GM19099 (cell line): Measurements from ENCODE around the gene FMN1.

Source experiments
- POLR2A ChIP-seq: IDR thresholded peaks from 3 replicates; pipeline ENCODE4 v1.6.1; 2011; ENCODE audit warnings: low read depth; ENCODE audit not compliant: insufficient read length; ENCODE audit errors: extremely low read depth

FMN1 gene

DNA sequence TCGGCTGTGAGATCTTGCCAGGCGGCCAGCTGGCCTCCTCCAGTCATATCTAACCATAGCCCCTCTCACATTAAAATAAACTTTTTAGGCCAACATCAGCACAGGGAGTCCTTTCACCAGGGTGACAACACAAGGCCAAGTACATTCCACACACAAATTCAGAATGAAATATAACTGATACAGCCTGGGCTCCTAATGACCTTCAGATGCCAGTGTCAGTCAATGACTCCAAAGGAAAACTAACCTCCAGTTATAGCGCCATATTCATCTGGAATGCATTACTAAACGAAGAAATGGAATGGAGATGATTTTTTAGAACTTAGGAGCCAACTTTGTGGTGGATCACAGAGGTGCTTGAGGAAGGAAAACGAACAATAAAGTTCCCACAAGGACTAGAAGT lies 271.3 kb downstream of the FMN1 start:
- TF ChIP-seq POLR2A = no peak

DNA sequence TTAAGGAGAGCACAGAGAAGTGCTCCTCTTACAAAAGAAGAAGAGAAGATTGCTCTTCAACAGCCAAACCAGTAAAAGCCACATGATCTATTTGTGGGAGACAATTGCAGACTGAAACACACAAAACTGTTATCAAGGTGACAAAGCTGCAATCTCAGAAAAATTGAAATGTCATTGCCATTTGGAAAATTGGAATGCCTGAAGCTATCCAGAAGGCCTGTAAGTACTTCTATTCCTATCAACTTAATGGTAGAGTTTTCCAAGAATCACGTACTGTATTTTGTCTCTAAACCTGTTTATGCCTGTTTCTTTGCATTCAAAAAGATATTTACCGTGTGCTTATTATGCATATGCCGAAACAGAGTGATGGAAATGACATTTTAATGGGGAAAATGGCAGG lies 272.0 kb downstream of the FMN1 start:
- TF ChIP-seq POLR2A = no peak

DNA sequence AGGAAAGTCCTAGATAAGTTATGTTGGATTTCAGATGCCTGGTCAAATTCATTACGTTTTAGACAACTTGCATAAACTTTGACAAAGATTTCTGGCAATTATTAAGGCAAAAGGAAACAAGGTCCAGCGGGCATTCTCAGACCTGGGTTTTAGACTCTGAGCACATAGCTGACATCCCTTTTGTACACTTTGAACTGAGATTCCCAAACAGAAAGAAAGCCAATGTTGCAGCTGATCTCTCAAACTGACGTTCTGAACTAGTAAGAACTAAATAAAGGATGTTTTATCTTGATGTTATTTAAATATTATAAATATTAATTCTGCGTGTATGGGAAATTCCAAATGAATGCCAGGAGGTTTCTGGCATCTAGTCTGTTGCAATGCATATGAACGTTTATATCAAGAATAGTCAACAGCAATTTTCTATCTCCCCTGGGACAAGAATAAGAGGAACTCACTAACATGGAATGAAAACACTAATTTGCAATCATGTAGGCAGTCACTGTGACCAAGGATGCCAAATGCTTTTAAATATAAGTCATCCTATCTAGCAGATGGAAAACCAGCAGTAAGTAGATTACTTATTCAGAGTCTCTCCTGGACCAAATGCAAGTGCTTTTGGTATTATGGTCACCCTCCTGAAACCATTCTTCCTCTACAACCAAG lies 274.6 kb downstream of the FMN1 start:
- TF ChIP-seq POLR2A = no peak

DNA sequence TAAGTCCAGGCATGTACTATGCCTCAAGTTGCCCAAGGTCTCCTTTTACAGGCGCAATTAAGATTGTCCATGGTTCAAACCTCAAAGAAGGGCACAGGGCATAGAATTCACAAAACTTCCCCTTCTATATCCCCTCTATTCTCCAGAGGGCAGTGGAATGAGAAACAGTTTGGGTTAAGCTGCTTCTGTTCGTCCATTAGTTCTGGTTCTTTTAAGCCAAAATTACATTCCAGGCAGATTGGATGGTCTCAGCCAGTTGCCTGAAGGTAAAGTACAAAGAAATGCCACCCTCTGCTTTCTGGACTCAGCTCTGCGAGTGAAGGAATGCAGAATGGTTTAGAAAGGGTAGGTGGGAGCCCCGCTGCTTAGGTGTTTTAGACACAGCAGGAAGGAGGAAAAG lies 276.0 kb downstream of the FMN1 start:
- TF ChIP-seq POLR2A = no peak

DNA sequence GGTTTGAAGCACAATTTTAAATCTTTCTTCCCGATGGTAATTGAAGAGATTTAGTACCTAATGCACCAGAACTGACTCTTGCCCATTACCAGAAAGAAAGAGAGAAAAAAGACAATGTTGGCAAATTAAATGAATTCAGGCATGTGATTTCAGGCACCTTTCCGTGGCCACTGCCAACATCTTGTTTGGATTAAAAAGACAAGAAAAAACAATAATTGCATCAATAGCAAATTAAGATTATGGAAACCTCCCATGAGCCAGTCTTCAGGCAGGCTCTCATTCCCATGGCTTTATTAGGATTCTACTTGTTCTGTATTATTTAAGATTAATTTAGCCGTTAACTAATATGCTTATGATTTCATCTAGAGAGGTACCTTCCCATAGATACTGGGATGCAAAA lies 283.7 kb downstream of the FMN1 start:
- no peak for TF ChIP-seq POLR2A

DNA sequence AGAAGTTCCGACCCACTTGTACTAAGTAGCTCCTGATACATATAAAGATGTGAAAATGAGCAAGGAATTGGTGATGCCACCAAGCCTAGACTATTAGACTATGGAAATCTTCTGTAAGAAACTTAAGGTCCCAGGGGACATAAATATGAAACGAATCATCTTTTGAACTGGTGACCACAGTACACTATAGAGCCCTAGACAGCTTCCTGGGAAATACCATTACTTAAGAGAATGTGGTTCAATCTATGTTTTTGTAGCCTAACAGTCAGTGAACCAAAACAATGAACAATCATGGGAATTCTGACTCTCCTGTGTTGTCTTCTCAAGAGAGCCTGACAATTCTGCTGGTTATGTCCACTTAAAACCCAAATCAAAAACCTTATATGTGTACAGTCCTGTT lies 285.1 kb downstream of the FMN1 start:
- TF ChIP-seq POLR2A = no peak

DNA sequence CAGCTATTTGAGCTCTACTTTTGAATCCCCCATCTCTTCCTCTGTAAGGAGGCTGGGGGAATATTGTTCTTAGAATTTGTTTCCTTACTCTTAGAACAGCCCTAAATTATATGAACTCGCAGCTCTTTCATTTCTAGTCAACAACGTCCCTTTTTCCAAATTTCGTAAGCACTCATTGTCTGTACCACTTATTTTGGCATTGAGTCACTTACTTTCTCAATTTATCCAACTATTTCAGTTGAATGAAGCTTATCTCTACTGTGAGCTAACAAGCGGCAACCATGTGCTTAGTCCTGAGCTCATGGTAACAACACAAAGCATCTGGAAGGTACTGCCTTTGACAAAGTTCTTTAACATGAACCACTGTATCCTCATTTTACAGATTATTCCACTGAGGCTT lies 285.6 kb downstream of the FMN1 start:
- TF ChIP-seq POLR2A = no peak

DNA sequence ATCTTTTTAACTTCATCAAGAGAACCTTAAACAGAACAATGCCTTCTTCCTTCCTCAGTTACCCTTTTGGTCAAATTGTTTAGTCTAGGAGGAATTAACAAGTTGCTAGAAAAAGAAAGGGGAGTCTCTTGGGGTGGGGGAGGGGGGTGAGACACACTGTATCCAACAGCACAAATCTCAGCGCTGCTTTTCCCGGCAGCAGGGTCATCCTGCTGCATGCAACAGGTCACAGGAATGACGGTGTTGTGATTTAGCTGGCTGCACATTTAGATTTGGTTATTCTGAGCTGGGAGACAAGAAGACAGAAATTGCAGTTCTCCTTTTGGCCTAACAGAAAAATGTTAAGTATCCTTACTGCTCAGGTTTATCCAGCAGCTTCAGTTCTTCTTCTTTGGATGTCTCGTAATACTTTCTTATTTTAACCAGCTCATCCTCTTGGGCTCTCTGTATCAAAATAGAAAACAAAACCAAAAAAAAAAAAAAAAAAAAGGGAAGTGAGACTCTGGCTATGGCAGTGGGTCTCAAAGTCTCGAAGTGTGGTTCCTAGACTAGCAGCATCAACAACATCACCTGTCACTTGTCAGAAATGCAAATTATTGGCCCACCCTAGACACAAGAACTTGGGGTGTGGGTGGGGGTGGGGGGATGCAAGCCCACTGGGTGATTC lies 286.2 kb downstream of the FMN1 start:
- TF ChIP-seq POLR2A = no peak

DNA sequence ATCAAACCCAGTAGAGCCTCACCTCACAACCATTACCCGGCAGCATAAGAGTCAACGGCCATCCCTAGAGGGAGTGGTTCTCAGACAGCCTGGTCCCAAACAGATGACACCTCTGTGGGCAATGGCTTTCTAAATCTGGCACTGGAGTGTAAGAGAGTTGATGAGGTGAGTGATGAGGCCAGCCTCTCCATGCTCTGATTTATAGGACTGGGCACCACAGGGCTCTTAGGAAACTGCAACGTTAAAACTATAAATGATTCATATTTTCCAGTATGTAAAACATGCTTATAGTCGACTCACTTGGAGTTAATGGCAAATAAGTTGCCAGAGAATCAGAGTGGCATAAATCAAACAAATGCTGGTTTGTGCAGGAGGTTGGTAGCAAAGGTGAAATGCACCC lies 289.0 kb downstream of the FMN1 start:
- no peak for TF ChIP-seq POLR2A

DNA sequence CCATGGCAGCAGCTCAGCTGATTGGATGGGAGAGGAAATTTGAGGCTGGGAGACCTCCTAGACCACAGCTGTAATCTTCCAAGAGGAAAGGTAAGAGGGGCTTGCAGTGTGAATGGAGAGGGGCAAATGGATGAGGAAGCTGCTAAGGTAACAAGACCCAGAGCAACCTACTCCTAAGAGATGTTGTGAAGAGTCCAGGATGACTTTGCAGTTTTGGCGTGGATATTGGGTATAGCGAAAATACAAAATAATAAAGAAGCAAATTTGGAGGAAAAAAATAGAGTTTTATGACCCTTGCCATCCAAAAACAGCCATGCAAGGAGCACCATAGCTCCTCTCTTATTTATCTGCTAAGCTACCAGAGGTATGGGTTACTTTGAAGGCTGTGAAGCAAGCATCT lies 290.1 kb downstream of the FMN1 start:
- no peak for TF ChIP-seq POLR2A

DNA sequence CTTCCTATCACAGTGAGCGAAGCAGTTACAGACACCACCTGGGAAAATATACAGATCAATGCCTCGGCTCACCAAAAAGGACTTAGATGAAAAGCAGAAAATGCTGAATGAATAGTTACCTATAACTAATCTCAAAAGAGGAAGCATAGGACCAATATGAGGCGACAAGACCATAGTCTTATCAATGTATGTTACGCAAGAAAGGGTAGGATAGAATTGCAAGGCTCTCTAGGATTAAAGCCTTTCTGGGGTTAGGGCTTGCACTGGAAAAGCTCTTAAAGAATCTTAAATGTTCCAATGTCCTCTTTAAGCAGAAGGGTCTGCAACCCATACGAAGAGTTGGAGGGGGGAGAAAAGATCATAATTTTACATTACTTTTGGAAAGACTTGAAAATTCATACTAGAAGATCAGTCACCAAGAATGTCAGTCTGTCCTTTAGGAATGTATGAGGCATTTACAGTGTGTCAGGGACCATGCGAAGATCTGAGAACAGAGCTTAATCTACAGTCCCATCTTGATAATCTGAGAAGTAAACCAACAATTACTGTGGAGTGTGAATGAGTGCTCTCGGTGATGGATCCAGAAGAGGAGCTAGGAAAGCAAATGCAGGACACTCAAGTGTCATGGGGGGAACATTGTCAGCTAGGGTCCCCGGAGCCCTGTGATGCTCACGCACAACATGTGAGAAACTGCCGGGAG lies 290.8 kb downstream of the FMN1 start:
- TF ChIP-seq POLR2A = no peak

DNA sequence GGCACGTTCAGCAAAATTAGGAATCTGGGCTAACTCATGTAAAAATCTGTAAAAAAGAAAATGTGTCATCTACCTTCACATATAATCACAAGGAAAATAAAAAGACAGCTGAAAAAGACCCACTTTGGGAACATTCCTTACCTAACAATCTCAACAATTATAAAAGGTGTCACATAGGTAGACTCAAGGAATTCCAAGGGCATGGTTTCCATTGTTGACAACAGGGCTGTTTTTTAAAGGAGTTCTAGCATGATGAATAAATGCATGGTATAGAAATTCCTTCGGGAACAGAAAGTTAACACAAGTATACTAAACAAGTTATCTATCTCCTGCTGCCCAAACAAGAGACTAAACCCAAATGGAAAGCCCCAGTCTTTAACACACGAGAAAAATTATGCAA lies 292.5 kb downstream of the FMN1 start:
- TF ChIP-seq POLR2A = no peak

DNA sequence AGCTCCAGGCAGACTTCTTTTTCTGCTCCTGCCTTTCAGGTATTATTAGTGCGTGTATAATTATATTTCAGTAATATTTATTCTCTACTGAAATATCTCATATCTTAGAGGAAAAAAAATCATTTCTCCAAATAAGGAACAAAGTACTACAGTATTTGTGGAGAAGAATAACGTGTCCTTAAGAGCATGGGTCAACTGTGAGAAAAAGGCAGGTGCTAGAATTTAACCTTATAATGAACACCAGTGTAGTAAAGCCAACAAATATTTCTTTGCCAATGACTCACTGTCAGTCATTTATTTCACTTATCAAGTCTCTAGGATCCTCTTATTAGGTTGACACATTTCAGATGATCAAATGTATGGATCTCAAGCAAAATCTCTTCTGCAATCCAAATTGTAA lies 293.3 kb downstream of the FMN1 start:
- no peak for TF ChIP-seq POLR2A

DNA sequence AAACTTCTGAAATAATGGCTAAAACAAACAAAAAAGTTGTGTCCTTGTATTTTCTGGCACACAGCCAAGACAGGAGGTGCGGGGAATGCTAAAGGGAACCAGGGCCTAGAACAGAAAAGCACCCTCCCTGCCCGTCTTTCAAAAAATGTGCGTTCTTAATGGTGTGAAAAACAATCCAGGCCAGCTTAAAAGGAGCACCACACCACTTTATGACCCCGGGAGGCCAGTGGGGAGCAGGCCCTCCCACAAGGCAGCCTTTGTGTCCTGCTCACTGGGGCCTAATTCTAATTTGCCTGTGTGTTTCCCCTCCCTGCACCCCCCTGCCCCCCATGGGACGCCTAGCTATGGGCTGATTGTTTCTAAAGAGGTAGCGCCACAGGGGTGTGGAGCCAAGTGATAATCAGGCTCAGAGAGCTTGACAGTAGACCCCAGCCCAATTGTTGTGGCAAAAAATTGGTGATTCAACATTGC lies 295.4 kb downstream of the FMN1 start:
- no peak for TF ChIP-seq POLR2A

DNA sequence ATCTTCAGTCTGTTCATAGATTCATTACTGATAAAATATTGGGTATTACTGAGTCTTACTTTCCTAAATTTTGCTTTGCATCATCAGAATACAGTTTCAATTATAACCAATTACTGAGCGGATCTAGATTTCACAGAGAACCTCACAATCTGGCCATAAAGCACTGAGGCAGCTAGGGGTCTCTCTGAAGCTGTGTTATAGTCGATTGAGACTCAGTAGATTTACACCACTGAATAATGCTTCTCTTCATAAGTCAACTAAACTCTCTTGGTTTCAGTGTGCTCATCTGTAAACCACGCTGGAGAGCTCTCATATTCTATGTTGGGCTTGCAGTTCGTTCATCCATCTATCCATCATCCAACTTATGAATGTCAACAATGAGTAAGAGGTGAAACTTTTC lies 296.1 kb downstream of the FMN1 start:
- no peak for TF ChIP-seq POLR2A

DNA sequence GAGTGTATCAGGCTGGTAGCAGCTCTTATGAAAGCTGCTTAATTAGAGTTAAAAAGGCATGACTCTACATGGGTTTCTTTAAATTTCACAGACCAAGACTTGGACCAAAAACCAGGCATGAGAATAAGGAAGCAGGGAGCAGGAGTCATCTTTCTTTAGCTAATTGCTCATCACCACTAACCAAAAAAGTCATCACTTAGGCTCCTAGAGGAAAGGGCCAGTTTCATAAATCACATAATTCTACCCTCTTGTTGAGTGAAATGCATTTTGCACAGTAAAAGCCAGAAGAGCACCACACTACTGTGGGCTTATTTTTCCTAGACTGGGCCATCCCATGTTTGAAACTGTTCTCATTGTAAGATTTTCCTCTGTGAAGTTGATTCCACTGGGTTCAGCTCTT lies 301.1 kb downstream of the FMN1 start:
- no peak for TF ChIP-seq POLR2A
